Measurements from ENCODE around the gene BBX. TPM values are rescaled to one million over a fixed set of nuclear protein-coding genes. Genes with fewer than 3 reads are reported as not detected.

The BBX gene
- total RNA-seq, 4 donors from 2014 or later: 55.6 to 86.7 (median 73.0) TPM

DNA sequence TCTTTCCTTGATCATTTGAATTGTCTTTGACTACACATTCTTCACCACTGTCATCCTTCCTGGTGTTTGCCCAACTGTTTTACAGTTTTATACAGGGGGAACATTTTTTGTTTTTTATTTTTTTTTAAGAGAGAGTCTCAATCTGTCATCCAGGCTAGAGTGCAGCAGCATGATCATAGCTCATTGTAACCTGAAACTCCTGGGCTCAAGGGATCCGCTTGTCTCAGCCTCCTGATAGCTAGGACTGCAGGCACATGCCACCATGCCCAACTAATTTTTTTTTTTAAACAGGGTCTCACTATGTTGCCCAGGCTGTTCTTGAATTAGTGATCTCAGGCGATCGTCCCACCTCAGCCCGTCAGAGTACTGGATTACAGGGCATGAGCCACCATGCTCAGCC lies 222.6 kb downstream of the BBX start:
- ATAC-seq: no peak
- WGBS, 2 donors (ENCODE audit: low coverage in 1 of 2): 97 to 100% methylated on average over 2 to 4 of the region's 4 CpGs
- H3K4me1 ChIP-seq: peaks cover 0 to 8% (median 0%) of the 10 kb centered on the region in 3 donors

DNA sequence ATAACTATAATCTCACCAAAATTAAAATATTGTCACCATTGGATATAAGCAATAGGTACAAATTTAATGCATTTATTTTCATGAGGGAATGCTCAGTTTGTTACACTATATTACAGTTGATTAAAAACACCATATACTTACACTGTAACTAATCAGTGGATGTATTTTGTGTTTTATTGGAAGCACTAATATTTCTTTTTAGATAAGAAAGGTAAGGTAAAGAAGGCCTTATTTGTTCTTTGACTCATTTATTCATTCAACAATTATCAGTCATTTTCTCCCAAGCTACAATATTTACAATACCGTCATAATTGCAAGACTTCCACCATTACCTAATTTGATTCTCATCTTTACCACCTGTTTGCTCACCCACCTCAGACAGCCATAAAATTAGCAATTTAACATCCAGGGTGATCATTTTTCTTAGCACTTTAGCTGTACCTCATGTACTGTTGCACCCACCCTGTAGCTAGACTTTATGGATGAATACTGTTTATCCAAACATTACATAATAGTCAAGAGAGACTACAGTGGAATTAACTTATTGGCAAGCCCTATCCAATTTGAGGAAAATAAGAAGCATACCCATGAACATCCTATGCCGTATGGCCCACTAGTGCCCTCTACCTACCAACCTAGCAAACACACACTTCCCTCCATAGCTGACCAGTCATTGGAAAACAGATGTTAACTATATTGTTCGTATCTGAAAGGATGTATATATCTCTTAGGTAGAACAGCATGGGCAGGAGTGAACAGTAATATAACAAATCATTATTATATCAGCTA lies 229.6 kb downstream of the BBX start:
- no peak for TF ChIP-seq POLR2AphosphoS5 (IDR thresholded peaks at IDR 0.05)
- TF ChIP-seq, protein P1, sequence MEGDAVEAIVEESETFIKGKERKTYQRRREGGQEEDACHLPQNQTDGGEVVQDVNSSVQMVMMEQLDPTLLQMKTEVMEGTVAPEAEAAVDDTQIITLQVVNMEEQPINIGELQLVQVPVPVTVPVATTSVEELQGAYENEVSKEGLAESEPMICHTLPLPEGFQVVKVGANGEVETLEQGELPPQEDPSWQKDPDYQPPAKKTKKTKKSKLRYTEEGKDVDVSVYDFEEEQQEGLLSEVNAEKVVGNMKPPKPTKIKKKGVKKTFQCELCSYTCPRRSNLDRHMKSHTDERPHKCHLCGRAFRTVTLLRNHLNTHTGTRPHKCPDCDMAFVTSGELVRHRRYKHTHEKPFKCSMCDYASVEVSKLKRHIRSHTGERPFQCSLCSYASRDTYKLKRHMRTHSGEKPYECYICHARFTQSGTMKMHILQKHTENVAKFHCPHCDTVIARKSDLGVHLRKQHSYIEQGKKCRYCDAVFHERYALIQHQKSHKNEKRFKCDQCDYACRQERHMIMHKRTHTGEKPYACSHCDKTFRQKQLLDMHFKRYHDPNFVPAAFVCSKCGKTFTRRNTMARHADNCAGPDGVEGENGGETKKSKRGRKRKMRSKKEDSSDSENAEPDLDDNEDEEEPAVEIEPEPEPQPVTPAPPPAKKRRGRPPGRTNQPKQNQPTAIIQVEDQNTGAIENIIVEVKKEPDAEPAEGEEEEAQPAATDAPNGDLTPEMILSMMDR (IDR thresholded peaks at IDR 0.05): peak in 3 of 4 experiments; percentile 7 to 40 (median 11)
- H3K9me3 ChIP-seq: no peaks in the 10 kb centered on the region
- peaks cover 0 to 26% of the 10 kb centered on the region in 2 donors for H3K36me3 ChIP-seq
- 62 to 92% methylated on average over 3 of the region's 3 CpGs for WGBS, 2 donors (ENCODE audit: low coverage in 1 of 2)
- ATAC-seq: no peak
- H3K4me3 ChIP-seq: no peak overlapping the region
- peaks cover 0 to 4% (median 0%) of the 10 kb centered on the region in 3 donors for H3K4me1 ChIP-seq
- H3K27ac ChIP-seq: no peak overlapping the region
- no peaks in the 10 kb centered on the region for H3K27me3 ChIP-seq

More for the DNA sequence above, 222.6 kb downstream of the BBX start:
- TF ChIP-seq EP300 (IDR thresholded peaks at IDR 0.05) (no peak), POLR2A (IDR thresholded peaks at IDR 0.05) (no peak), POLR2AphosphoS5 (IDR thresholded peaks at IDR 0.05) (no peak)
- TF ChIP-seq, protein P1 (IDR thresholded peaks at IDR 0.05): no peak
- Histone ChIP-seq H3K27ac (no peak overlapping the region), H3K4me3 (no peak overlapping the region), H3K9me3 (no peaks in the 10 kb centered on the region), H3K36me3 (peaks cover 0 to 33% of the 10 kb centered on the region in 2 donors), H3K27me3 (no peaks in the 10 kb centered on the region)

DNA sequence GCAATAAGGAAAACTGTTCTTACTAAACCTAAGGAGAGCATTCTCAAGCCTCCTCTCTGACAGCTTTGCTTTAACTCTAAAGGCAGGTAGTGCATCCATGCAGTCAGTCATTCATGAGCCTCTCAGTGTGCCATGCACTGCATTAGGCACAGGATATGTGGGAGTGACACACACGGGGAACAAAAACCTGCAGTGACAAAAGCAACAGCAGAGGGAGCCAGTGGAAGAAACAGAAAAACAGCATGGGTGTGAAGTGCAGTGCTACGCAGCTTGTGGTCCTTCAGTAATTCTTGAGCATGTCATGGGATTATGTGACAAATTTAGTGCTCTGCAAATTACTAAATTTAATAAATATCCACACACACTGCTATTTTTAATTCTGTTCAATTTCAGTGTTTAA lies 230.7 kb downstream of the BBX start:
- WGBS, 2 donors (ENCODE audit: low coverage in 1 of 2): 35 to 60% methylated on average over 1 to 2 of the region's 2 CpGs
- H3K36me3 ChIP-seq: peaks cover 0 to 23% of the 10 kb centered on the region in 2 donors

DNA sequence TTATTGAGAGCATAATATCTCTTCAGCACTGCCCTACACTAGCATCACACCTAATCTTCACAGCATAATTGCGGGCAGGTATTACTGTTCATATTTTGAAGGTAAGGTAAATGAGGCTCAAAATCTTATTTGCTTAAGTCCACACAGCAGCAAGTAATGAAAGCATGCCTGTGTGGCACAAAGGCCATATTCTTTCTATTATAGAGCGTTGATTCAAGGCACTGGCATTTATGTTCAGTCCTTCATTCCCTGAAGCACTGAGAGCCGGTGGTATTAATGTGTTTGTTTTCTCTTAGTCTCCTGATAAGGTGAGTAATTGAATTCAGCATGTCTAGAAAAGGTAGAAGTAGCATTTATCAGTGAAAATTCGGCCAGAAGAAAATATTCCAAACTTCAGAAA lies 231.2 kb downstream of the BBX start:
- Histone ChIP-seq H3K27ac (no peak overlapping the region), H3K27me3 (no peaks in the 10 kb centered on the region), H3K4me1 (peaks cover 0 to 8% (median 0%) of the 10 kb centered on the region in 3 donors), H3K36me3 (peaks cover 0 to 19% of the 10 kb centered on the region in 2 donors), H3K4me3 (no peak overlapping the region), H3K9me3 (no peaks in the 10 kb centered on the region)
- no peak for TF ChIP-seq EP300 (IDR thresholded peaks at IDR 0.05)
- no peak for ATAC-seq
- WGBS, 2 donors (ENCODE audit: low coverage in 1 of 2): 72 to 87% methylated on average over 4 of the region's 4 CpGs

More for the DNA sequence above, 230.7 kb downstream of the BBX start:
- Histone ChIP-seq H3K4me1 (peaks cover 0 to 4% (median 0%) of the 10 kb centered on the region in 3 donors), H3K9me3 (no peaks in the 10 kb centered on the region), H3K4me3 (no peak overlapping the region), H3K27ac (no peak overlapping the region), H3K27me3 (no peaks in the 10 kb centered on the region)
- no peak for TF ChIP-seq POLR2AphosphoS5 (IDR thresholded peaks at IDR 0.05)
- TF ChIP-seq, protein P1 (IDR thresholded peaks at IDR 0.05): peak in 3 of 4 experiments; percentile 17 to 53 (median 35)
- no peak for ATAC-seq

DNA sequence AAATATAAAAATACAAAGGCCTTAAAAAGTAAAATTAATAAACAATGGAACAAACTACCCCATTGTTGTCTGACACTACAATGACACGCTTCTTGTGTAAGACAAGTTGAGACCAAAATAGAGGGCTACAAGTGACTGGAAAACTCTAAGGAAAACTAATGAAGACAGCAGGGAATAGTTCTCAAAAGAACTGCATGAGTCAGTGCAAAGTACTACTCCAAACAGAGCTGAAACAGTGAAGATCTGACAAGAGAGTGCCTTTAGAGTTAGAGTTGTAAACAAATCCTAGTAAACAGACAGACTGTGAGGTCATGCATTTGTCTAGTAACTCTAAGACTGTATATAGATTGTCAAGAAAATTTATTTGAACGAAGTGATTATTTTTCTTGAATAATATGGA lies 233.9 kb downstream of the BBX start:
- TF ChIP-seq POLR2AphosphoS5 (IDR thresholded peaks at IDR 0.05): no peak
- Histone ChIP-seq H3K4me3 (no peak overlapping the region), H3K27me3 (no peaks in the 10 kb centered on the region), H3K9me3 (no peaks in the 10 kb centered on the region), H3K27ac (no peak overlapping the region), H3K36me3 (peaks cover 0 to 13% of the 10 kb centered on the region in 2 donors), H3K4me1 (peaks cover 0 to 12% (median 0%) of the 10 kb centered on the region in 3 donors)
- no peak for ATAC-seq
- WGBS, 2 donors (ENCODE audit: low coverage in 1 of 2): 47 to 68% methylated on average over 2 of the region's 2 CpGs

DNA sequence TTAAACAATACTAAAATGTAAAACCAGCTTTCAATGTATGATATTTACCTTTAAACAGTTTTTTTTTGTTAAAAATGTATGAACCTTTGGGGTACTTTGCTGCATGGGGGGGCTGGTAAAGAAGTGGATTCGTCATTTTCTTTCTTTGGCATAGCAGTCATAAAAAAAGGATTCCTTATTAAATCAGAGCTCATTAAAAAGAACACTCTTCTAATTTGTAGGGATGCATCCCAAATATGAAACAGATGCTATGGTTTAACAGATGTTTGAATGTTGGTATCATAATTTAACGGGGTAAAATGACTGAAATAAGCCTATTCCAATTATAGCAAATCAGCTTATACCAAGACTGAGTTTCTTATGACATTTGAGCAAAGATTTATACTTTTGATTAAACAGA lies 234.4 kb downstream of the BBX start:
- Histone ChIP-seq H3K27ac (no peak overlapping the region), H3K4me3 (no peak overlapping the region), H3K36me3 (peaks cover 0 to 13% of the 10 kb centered on the region in 2 donors), H3K27me3 (no peaks in the 10 kb centered on the region), H3K4me1 (peaks cover 0 to 12% (median 0%) of the 10 kb centered on the region in 3 donors), H3K9me3 (no peaks in the 10 kb centered on the region)
- 86 to 90% methylated on average over 2 of the region's 2 CpGs for WGBS, 2 donors (ENCODE audit: low coverage in 1 of 2)
- TF ChIP-seq EP300 (IDR thresholded peaks at IDR 0.05): no peak
- TF ChIP-seq, protein P1 (IDR thresholded peaks at IDR 0.05): no peak
- no peak for TF ChIP-seq POLR2AphosphoS5 (IDR thresholded peaks at IDR 0.05)
- TF ChIP-seq POLR2A (IDR thresholded peaks at IDR 0.05): no peak
- ATAC-seq: no peak

All from gastroesophageal sphincter (tissue), 4 donors.